Tibial nerve (tissue), 4 donors: ENCODE data around the gene NOX3. TPM values are rescaled to one million over a fixed set of nuclear protein-coding genes. Genes with fewer than 3 reads are reported as not detected.

Source experiments
- DNase-seq, 2 donors: peaks; one replicate each; pipeline ENCODE4 v3.0.0-alpha.2; 2019; ENCODE audit warnings: low spot score in 2 of 2
- H3K27ac ChIP-seq, 4 donors: fragments of 200-600 bp; sonication (generic) in 3 of 4; one replicate each; pipeline ENCODE4 v1.5.1; 2017 to 2019; ENCODE audit warnings: mild to moderate bottlenecking in 1 of 4
- H3K27me3 ChIP-seq, 2 donors: fragments of 200-600 bp; sonication (generic) in 1 of 2; one replicate each; pipeline versions ENCODE4 v1.5.1 to v1.6.0; 2017 to 2019
- H3K36me3 ChIP-seq, 3 donors: fragments of 200-600 bp; sonication (generic); one replicate each; pipeline ENCODE4 v1.5.1; 2018 to 2019
- H3K4me1 ChIP-seq, 4 donors: fragments of 200-600 bp; sonication (generic) in 3 of 4; one replicate each; pipeline ENCODE4 v1.5.1; 2017 to 2019
- H3K4me3 ChIP-seq, 4 donors: fragments of 200-600 bp; sonication (generic) in 3 of 4; one replicate each; pipeline ENCODE4 v1.5.1; 2017 to 2019; ENCODE audit warnings: mild to moderate bottlenecking in 1 of 4, moderate library complexity in 1 of 4
- H3K9me3 ChIP-seq, 4 donors: fragments of 200-600 bp; sonication (generic) in 3 of 4; one replicate each; pipeline ENCODE4 v1.5.1; 2017 to 2019
- EP300 ChIP-seq, 2 donors: sonication (generic); formaldehyde crosslinking; IDR thresholded peaks; one replicate each; pipeline ENCODE4 v1.6.1; 2017; ENCODE audit warnings: antibody characterized with exemption in 2 of 2, mild to moderate bottlenecking in 1 of 2
- POLR2A ChIP-seq, 2 donors: fragments of 450-650 bp; IDR thresholded peaks; one replicate each; pipeline ENCODE4 v1.6.1; 2017; ENCODE audit warnings: antibody characterized with exemption in 2 of 2, mild to moderate bottlenecking in 2 of 2, moderate library complexity in 2 of 2
- WGBS, 2 donors: methylation state at CpG; one replicate each; pipeline ENCODE4 v1.1.5; 2018; 5-methylcytosine and 5-hydroxymethylcytosine counted together
- total RNA-seq, 4 donors: library from RNA; depleted of rRNA; stranded (reverse); fragments of >200 nt; gene quantifications; one replicate each; pipeline ENCODE4 v1.1.0, GENCODE V29; 2016
- TF ChIP-seq, protein P1 (sequence below), 5 experiments: fragments of 200-600 bp in 3 of 5; fragments of 450-650 bp in 2 of 5; sonication (generic) in 3 of 5; IDR thresholded peaks; one replicate each; pipeline ENCODE4 v1.5.1; 2016 to 2019; ENCODE audit warnings: antibody characterized with exemption in 5 of 5, mild to moderate bottlenecking in 3 of 5, moderate library complexity in 2 of 5

Gene NOX3
- total RNA-seq, 4 donors from 2014 or later = not detected

DNA sequence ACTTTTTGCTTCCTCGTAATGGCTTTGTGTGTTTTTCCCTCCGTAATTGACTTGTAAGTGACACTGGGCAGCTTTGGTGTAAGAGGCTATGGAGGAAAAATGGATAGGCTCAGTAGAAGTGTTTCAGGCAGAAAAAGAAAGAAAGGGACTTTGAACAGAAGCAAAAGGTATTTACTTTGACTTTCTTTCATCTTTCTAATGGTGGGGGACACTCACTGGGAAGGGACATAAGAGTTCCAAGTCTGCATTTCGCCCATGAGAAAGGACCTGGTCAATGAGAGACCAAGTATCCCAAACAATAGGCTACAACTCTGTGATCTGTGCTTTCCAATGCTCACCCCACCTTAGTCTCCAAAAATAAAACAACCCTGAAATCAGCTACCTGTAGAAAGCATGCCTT lies 41.6 kb downstream of the NOX3 start:
- Histone ChIP-seq H3K36me3 (no peaks in the 10 kb centered on the region), H3K4me1 (peaks cover 0 to 26% (median 5%) of the 10 kb centered on the region in 4 donors), H3K4me3 (no peak overlapping the region), H3K27me3 (no peaks in the 10 kb centered on the region), H3K9me3 (no peaks in the 10 kb centered on the region), H3K27ac (no peak overlapping the region)
- WGBS, 2 donors = 81 to 89% methylated on average over 3 of the region's 3 CpGs
- no peak for TF ChIP-seq EP300 (IDR thresholded peaks at IDR 0.05)
- TF ChIP-seq POLR2A (IDR thresholded peaks at IDR 0.05) = no peak
- TF ChIP-seq, protein P1, sequence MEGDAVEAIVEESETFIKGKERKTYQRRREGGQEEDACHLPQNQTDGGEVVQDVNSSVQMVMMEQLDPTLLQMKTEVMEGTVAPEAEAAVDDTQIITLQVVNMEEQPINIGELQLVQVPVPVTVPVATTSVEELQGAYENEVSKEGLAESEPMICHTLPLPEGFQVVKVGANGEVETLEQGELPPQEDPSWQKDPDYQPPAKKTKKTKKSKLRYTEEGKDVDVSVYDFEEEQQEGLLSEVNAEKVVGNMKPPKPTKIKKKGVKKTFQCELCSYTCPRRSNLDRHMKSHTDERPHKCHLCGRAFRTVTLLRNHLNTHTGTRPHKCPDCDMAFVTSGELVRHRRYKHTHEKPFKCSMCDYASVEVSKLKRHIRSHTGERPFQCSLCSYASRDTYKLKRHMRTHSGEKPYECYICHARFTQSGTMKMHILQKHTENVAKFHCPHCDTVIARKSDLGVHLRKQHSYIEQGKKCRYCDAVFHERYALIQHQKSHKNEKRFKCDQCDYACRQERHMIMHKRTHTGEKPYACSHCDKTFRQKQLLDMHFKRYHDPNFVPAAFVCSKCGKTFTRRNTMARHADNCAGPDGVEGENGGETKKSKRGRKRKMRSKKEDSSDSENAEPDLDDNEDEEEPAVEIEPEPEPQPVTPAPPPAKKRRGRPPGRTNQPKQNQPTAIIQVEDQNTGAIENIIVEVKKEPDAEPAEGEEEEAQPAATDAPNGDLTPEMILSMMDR (IDR thresholded peaks at IDR 0.05) = no peak
- no peak for DNase-seq

- Histone ChIP-seq H3K27me3 (no peaks in the 10 kb centered on the region), H3K4me1 (peaks cover 0 to 9% (median 0%) of the 10 kb centered on the region in 4 donors), H3K4me3 (no peak overlapping the region), H3K27ac (no peak overlapping the region), H3K9me3 (no peaks in the 10 kb centered on the region), H3K36me3 (no peaks in the 10 kb centered on the region)
- WGBS, 2 donors = 95 to 100% methylated on average over 1 of the region's 1 CpG
- no peak for DNase-seq
- TF ChIP-seq EP300 (IDR thresholded peaks at IDR 0.05) = no peak
- TF ChIP-seq POLR2A (IDR thresholded peaks at IDR 0.05) = no peak
Measured at GRCh38 chr6:155412335-155412734, 43.3 kb downstream of the NOX3 start.

GRCh38 chr6:155411154-155412052 lies 44.2 kb downstream of the NOX3 start:
- H3K27me3 ChIP-seq = no peaks in the 10 kb centered on the region
- no peak overlapping the region for H3K27ac ChIP-seq
- H3K4me1 ChIP-seq = peaks cover 0 to 6% (median 0%) of the 10 kb centered on the region in 4 donors
- no peak for DNase-seq
- no peaks in the 10 kb centered on the region for H3K9me3 ChIP-seq
- H3K36me3 ChIP-seq = no peaks in the 10 kb centered on the region
- TF ChIP-seq POLR2A (IDR thresholded peaks at IDR 0.05) = no peak
- TF ChIP-seq, protein P1 (IDR thresholded peaks at IDR 0.05) = no peak
- TF ChIP-seq EP300 (IDR thresholded peaks at IDR 0.05) = no peak
- H3K4me3 ChIP-seq = no peak overlapping the region
- WGBS, 2 donors = 58 to 62% methylated on average over 10 of the region's 10 CpGs

DNA sequence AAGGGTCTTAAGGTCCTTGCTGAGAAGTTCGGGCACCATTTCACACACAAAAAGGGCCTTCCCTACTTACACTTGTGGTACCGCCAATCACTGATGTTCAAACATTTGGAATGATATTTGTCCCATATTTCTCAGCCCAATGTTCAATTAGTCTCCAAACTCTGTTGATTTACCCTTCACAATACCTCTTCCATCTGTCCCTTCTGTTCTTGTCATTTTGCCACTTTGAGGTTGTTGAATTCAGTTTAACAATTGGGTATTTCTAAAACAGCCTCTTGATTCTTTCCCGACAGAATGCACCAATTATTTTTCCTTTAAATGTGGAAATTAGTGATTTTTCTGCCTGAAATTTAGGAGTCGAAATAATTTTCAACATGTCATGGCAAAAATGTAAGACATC lies 46.2 kb downstream of the NOX3 start:
- Histone ChIP-seq H3K27me3 (no peaks in the 10 kb centered on the region), H3K4me3 (no peak overlapping the region), H3K9me3 (no peaks in the 10 kb centered on the region), H3K4me1 (peaks cover 0 to 6% (median 0%) of the 10 kb centered on the region in 4 donors), H3K27ac (no peak overlapping the region), H3K36me3 (no peaks in the 10 kb centered on the region)
- TF ChIP-seq EP300 (IDR thresholded peaks at IDR 0.05) = no peak
- TF ChIP-seq POLR2A (IDR thresholded peaks at IDR 0.05) = no peak
- TF ChIP-seq, protein P1 (IDR thresholded peaks at IDR 0.05) = no peak
- 87 to 91% methylated on average over 4 of the region's 4 CpGs for WGBS, 2 donors
- no peak for DNase-seq

- 86 to 89% methylated on average over 9 of the region's 9 CpGs for WGBS, 2 donors
- no peak for DNase-seq
- H3K27ac ChIP-seq = no peak overlapping the region
- no peak for TF ChIP-seq POLR2A (IDR thresholded peaks at IDR 0.05)
- TF ChIP-seq, protein P1 (IDR thresholded peaks at IDR 0.05) = no peak
- TF ChIP-seq EP300 (IDR thresholded peaks at IDR 0.05) = no peak
- no peaks in the 10 kb centered on the region for H3K9me3 ChIP-seq
- H3K27me3 ChIP-seq = no peaks in the 10 kb centered on the region
- peaks cover 0 to 6% (median 0%) of the 10 kb centered on the region in 4 donors for H3K4me1 ChIP-seq
- H3K36me3 ChIP-seq = no peaks in the 10 kb centered on the region
- H3K4me3 ChIP-seq = no peak overlapping the region
Measured at GRCh38 chr6:155408981-155409380, 46.7 kb downstream of the NOX3 start.
